ACHN (cell line): ENCODE results near the gene DLG4.
"Not testable (repeated sequence)": the region's sequence is repeated elsewhere in the genome, so short reads cannot be mapped to it uniquely, and the experiment has no call there.

Source experiments
- DNase-seq: peaks from one replicate; pipeline ENCODE4 v3.0.0-alpha.2; 2015
- in situ Hi-C: cut with HindIII; loops from 2 replicates; pipeline ENCODE4 v1.10.0; 2017; ENCODE audit warnings: low sequenced_read_pairs, low pct_ligation_motif_present, low pct_unique_long_range_greater_than_20kb

Gene DLG4

GRCh38 chr17:7176841-7177190, 42.8 kb downstream of the DLG4 start:
- in situ Hi-C loops, result no loop called here
- no peak for DNase-seq

DNA sequence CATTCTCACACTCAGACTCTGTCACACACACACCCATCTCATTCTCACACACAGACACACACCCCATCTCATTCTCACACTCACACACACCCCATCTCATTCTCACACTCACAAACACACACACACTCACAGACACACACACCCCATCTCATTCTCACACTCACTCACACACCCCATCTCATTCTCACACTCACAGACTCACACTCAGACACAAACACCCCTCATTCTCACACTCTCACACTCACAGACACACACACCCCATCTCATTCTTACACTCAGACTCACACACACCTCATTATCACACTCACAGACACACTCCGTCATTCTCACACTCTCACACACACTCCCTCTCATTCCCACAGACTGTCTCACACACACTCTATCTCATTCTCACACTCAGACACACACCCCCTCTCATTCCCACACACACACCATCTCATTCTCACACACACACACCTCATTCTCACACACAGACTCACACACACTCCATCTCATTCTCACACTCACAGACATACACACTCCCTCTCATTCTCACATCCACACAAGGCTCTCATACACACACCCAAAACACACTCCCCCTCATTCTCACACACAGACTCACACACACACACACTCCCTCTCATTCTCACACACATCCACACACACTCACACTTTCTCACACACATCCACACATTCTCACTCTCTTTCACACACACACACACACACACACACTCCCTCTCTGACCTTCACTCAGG, 43.4 kb downstream of the DLG4 start:
- in situ Hi-C loops, result no loop called here
- DNase-seq, result no peak

DNA sequence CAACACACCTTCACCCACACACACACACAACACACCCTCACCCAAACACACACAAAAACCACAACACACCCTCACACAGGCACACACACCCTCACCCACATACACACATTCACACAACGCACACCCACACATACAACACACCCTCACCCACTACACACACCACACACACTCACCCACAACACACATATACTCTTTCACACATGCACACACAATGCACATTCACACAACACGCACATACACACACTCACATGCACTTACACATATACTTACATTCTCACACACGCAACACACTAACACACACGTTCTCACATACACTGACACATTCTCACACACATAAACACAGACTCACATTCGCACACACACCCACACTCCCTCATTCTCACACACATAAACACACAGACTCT, 44.3 kb downstream of the DLG4 start:
- no peak for DNase-seq
- in situ Hi-C loops, result no loop called here

DNA sequence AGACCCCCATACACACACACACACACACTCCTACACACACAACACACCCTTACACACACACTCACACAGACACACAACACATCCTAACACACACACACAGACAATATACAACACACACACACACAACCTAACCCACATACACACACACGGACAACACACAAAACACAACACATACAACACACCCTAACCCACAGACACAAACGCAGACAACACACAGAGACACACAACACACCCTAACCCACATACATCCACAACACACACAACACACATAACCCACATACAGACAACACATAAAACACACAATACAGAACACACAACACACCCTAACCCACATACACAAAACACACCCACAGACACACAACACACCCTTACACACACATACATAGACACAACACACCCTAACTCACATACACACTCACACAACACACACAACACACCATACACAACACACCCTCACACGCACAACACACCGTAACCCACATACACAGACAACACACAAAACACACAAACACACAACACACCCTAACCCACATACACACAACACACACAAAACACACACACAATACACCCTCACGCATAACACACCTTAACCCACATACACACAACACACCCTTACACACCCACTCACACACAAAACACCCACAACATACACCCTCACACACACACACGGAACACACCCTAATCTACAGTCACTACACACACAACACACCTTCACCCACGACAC, 44.9 kb downstream of the DLG4 start:
- in situ Hi-C loops, result no loop called here
- no peak for DNase-seq

- in situ Hi-C loops, result no loop called here
- no peak for DNase-seq
Observed at GRCh38 chr17:7173687-7174602, 45.7 kb downstream of the DLG4 start.

DNA sequence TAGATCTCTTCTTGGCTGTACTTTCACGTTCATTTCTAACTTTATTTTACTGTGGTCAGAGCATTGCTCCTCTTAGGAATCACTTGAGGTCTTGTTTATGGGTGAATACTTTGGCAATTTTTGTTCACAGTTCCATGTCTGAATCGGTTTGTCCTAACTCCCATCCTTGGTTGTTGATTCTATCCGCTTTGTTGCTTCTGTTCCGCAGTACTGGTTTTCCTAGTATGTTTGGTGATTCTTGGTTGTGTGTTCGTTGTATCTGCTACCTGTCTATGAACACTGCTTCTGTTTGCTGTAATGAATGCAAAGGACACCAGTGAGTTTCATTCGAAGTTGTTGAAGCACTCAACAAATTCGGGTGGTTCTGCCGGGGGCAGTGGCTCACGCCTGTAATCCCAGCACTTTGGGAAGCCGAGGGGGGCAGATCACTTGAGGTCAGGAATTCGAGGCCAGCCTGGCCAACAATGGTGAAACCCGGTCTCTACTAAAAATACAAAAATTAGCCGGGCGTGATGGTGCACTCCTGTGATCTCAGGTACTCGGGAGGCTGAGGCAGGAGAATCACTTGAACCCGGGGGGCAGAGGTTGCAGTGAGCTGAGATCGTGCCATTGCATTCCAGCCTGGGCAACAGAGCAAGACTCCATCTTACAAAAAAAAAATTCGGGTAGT, 47.0 kb downstream of the DLG4 start:
- in situ Hi-C loops, DNase-seq: not testable (repeated sequence)

DNA sequence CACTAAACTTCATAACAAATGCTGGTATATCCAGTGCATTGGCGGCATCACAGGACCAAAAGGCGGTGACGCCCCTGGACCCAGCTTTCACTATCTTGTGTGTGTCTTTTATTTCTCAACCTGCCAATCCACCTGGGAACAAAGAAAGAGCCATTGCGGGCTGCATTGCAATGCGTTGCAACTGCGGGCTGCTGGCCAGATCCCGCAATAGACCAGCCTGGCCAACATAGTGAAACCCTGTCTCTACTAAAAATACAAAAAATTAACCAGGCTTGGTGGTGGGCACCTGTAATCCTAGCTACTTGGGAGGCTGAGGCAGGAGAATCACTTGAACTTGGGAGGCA, 50.1 kb downstream of the DLG4 start:
- DNase-seq, in situ Hi-C loops: not testable (repeated sequence)

DNA sequence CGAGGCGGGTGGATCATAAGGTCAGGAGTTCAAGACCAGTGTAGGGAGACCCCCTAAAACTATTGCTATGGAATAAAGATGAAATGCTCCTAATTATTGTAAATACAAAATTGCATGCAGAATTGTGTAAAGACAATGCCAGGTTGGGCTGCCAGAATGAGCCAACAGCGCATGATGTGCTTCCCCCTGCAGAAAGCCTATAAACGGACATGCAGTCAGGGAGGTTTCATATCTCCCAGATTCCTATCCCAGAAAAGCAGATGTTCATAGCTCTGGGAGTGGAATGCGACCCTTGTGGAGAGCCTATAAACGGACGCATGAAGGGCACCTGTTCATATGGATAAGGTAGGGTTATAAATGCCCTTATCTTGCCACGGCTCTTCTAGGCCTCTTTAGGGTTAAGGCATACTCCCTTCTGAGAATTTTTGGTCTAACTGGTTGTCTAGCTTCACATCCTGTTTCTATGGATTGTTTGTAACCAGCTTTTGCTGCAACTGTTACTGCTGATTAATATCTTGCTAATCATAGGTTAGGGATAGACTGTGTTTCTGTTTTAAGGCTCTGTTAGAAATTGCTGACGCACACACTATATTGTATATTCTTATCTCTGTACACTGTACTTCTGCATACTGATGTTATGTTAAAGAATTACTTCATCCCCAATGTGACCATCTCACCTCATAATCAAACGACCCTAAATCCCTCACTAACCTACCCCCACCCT, 50.6 kb downstream of the DLG4 start:
- DNase-seq, in situ Hi-C loops: not testable (repeated sequence)

DNA sequence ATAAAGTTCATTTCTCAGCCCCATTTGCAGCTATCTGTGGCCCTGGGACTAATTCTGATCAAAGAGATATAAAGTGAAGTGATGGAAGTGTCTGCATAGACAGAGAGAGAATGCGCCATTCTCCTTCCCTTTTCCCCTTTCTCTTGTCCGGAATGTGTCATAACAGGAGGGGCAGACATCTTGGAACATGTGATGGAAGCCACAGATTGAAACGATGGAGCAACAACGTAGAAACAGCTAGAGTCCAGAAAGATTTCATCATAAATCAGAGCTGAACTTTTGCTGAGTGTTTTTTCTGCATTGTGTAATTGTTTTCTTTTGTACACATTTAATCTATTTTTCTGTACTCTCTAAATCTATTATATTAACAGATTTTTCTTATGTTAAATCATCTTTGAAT, 51.8 kb downstream of the DLG4 start:
- in situ Hi-C loops, result no loop called here
- DNase-seq, result no peak

DNA sequence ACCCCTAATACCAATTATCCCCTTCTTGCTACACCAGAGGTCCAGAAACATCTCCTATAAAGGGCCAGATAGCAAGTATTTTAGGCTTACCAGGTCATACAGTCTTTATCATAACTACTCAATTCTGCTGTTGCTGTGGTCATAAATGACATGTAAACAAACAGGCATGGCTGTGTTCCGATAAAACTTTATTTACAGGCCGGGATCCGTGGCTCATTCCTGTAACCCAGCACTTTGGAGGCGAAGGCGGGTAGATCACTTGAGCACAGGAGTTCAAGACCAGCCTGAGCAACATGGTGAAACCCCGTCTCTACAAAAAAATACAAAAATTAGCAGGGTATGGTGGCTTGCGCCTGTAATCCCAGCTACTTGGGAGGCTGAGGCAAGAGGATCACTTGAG, 52.8 kb downstream of the DLG4 start:
- in situ Hi-C loops, result no loop called here

DNA sequence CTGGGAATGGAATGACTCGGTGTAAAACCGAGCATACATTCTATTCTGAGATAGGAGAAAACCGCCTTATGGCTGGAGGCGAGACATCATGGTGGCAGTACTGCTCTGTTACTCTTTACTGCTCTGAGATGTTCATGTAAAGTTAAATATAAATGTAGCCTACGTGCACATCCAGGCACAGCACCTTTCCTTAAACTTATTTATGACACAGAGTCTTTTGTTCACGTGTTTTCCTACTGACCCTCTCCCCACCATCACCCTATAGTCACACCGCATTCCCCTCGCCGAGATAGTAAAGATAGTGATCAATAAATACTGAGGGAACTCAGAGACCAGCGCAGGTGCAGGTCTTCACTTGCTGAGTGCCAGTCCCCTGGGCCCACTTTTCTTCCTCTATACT, 60.1 kb downstream of the DLG4 start:
- in situ Hi-C loops, DNase-seq: not testable (repeated sequence)

More for the DNA sequence above, 52.8 kb downstream of the DLG4 start:
- DNase-seq, result no peak

- DNase-seq, in situ Hi-C loops: not testable (repeated sequence)
Observed at GRCh38 chr17:7158424-7158823, 61.2 kb downstream of the DLG4 start.

- in situ Hi-C loops, result no loop called here
- DNase-seq, result no peak
Observed at GRCh38 chr17:7156342-7156940, 63.2 kb downstream of the DLG4 start.

GRCh38 chr17:7147772-7148171, 71.9 kb downstream of the DLG4 start:
- DNase-seq, result no peak
- in situ Hi-C loops, result no loop called here

- in situ Hi-C loops, result no loop called here
- no peak for DNase-seq
Observed at GRCh38 chr17:7146115-7146514, 73.5 kb downstream of the DLG4 start.

DNA sequence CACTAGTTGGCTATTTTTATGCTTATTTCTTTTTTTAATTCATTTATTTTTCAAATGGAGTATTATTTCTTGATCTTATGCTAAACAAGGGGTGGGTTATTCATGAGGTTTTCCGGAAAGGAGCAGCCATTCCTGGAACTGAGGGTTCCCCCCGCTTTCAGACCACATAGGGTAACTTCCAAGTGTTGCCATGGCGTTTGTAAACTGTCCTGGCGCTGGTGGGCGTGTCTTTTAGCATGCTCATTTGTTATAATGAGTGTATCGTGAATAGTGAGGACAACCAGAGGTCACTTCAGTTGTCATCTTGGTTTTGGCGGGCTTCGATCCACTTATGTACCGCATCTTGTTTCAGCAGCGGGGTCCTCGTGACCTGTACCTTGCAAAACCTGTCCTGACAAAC, 75.4 kb downstream of the DLG4 start:
- no peak for DNase-seq
- in situ Hi-C loops, result no loop called here

- no peak for DNase-seq
- in situ Hi-C loops, result no loop called here
Observed at GRCh38 chr17:7141824-7142223, 77.8 kb downstream of the DLG4 start.

DNA sequence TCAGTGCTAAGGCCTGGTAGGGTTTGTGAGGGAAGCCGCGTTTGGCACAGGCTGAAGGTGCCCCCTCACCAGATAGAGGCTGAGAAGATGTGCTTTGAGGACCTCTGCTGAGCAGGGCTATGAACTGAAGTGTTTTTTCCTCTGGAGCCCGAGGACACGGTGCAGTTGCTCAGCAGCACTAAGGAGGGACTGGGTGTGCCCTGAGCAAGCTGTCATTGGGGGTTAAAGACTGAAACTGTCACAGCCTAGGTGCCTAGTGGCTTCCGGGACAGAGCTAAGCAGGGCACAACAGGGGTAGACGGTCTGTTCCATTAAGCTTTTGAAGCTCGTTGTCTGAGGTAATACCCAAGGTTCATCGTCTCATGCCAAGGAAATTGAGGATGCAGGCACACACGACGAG, 80.2 kb downstream of the DLG4 start:
- DNase-seq, result no peak
- in situ Hi-C loops, result no loop called here
